ENCODE measurements around the gene UBR1.
"Not testable (repeated sequence)": the region's sequence is repeated elsewhere in the genome, so short reads cannot be mapped to it uniquely, and the experiment has no call there.

Gene UBR1

DNA sequence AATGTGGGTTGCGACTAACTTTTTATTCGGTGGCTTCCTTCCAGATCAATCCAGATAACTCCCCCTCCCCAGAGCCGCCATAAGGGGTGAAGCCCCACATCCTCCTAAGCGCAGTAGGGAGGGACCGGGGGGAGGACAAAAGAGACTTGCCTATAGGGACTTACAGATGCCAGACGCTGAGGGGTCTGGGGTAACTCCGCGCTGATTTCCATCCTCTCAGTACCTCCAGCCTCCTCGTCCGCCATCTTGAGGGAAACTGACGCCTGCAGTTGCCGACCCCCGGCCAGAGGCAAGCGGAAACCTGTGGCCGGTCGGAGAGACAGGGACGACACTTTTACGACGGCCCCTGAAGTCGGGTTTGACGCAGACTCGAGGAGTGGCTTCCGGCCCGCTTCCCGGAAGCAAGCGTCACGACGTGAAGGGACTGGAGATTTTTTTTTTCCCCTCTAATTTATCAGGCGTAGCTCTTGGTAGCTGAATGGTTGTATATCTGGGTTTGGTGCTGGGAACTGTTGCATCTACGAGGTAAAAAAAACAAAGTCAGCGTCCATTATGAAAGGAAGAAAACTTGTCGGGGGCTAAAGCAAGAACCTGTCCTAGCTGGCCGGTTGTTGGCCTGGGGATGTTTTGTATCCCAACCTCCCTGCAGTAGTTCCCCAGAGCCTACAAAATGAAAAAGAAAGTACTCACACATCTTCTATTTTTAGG is at the start of gene UBR1:
TSS of gene UBR1 (minus strand) at position 261 of the 708 bp plus-strand sequence. CDS start at position 245, 16 bp downstream.
- DNase-seq = peak; percentile 80

DNA sequence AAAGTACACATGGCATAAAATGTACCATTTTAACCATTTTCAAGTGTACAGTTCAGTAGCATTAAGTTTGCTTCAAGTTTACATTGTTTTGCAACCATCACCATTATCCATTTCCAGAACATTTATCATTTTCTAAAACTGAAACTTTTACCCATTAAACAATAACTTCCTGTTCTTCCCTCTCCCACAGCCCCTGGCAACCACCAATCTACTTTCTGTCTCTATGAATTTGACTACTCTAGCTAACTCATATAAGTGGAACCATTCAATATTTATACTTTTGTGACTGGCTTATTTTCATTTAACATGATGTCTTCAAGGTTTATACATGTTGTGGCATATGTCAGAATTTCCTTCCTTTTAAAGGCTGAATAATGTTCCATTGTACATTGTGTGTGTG is 47.4 kb upstream of the UBR1 start:
- DNase-seq = no peak

DNA sequence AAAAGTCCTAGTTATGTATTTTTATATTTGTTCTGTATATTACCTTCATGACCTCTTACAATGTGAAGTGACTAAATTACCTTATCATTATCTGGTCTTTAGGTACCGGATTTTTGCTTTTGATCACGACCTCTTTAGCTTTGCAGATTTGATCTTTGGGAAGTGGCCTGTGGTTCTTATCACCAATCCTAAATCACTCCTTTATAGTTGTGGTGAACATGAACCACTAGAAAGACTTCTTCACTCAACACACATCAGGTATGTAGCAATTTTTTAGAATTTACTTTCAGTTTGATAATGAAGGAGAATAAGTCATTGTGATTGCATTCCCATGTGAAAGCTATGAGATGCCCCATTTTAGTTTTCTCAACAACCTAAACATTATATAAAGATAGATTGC is 45.9 kb upstream of the UBR1 start:
- no peak for DNase-seq

DNA sequence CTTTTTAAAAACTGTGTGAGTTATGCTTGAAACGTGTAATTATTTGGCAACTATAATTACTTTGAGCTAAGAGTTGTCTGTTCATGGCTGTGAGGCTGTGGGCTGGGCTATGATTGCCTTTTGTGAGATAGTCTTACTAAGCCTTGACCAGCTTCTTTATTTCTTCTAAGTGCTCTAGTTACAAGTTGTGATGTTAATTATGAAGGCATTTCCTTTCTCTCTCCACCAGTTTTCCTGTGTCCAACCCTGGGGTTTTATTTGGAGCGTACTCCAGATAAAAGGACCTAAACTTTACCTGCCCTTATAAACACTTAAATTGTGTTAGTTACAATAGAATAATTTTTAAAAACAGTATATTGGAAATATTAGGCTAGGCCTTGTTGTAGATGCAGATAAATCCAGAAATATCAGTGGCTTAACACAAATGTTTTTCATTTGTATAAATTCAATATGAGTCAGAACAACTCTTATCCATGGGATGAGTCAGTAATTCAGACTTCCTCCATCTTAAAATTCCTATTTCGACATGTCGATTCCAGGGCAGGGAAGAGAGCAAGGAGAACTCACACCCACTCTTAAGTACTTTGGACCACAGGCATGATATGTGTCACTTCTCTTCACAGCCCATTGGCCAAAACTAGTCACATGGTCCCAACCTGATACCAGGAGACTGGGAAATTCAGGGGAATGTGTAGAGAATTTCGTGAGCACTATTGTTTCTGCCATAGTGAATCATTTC is 44.5 kb upstream of the UBR1 start:
- DNase-seq = no peak

DNA sequence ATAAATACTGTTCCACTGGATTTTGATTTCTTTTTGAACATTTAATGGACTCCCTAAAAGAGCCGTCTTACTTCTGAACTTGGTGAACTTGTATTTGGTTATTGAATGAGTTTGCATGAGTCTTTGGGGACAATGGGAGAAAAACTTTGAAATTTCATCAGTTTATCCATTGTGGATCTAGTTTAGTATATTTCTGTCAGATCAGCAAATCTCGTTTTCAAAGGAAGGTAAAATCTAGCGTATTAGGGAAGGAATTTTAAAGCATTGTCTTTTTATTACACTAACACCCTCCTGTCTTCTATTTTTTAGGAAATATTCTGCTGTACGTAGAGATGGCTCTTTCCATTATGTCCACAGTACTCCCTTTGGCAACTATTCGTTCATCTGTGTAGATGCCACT is 40.3 kb upstream of the UBR1 start:
- no peak for DNase-seq

DNA sequence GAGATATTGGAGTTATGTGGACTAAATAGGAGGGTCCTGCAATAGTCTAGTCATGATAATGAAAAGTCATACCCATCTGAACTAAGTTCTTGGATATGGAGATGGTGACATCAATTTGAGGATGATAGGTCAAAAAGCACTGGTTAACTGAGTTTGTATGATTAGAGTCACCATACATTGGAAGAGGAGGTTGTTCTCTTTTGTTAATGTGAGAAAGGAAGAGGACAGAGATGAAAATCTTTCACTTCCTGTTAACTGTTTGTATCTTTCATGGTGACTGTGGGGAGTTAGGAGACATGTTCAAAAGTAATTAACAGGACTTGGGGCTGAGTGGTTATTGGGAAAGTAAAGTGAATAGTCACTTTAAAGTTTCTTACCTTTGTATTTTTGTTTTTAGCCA is 38.7 kb upstream of the UBR1 start:
- no peak for DNase-seq

DNA sequence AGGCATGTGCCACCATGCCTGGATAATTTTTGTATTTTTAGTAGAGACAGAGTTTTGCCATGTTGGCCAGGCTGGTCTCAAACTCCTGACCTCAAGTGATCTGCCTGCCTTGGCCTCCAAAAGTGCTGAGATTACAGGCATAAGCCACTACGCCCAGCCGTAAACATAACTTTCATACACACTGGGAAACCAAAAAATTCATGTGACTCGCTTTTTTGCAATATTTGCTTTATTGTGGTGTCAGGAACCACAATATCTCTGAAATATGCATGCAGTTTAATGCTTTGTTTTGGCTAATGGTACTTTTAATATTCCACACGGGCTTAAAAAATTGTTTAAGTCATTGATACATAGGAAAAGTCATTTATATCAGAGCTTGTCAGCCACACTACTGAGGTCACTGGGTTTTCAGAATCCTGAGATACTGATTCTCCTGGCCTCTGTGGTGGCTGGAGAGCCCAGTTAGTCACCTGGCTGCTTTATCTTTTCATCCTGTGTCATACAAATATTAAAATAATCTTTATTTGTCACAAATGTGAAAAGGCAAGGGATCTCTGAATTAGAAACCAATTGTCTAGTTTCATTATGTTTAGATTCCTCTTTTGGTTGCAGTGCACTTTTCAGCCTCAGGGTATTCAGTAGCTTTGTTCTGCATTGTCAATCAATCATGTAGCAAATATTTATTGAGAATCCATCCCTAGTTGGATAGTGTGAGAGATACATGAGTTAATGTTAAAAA is 37.5 kb upstream of the UBR1 start:
- no peak for DNase-seq

DNA sequence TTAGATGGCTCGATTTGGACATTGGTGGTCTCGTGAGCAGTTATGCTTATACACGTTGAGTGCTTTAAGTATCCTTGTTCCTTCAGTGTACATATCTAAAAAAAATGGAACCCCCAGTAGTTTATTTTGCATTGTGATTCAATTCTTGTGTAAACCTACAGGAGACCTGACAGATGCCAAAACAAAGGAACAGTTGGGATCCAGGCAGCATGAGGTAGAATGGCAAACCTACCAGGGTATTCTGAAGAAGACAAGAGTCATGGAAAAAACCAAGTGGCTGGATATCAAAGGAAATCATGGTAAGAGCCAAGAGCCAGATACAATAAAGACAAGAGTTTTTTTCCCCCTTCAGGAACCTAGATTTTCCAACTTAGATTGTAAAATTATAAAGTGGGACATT is 29.5 kb upstream of the UBR1 start:
- DNase-seq = no peak

DNA sequence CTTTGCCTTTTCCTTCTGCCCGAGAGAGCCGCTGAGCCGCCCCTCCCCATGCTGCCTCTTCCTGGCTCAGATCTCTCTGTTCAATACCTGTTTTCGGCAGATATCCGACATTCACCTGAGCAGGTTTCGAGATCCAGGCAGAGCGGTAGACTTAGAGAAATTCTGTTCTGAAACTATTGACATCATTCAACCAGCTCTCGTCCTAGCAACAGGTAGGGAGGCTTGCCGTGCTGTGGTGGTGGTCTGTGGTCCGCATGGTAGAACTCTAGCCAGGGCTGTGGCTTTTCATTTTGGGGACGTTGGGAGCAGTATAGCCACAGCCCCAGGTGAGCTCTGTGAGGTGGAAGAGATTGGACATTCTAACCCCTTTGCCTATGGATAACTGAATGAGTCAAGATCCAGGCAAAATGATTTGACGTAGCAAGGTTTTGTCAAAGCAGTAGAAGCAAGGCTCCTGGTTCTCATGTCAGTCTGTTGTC is 28.4 kb upstream of the UBR1 start:
- no peak for DNase-seq

DNA sequence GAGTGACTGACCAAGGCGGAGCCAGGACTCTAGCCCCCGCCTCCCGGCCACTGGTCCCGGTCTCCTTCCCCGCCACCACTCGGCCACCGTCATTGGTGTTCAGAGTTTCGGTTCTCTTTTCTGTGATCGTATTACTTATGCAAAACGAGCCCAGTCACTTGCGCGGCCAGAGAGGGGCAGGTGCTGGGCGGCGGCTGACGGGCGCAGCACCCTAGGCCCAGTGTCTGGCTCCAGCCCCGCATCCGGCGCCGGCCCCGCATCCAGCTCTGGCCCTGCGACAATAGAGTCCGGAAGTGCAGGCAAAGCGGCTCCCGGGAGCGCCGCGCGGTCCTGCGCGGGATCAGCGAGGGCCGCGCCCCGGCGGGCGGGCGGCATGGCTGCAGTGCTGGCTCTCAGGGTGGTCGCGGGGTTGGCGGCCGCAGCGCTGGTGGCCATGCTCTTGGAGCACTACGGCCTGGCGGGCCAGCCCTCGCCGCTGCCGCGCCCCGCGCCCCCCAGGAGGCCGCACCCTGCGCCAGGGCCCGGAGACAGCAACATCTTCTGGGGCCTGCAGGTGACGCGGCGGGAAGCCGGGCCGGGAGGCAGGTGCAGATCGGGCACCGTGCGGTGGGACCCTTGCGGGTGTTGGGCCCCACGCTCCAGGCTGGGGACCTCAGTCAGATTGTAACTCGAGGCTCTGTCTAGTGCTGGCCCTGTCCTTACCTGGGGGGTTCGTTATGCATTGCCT is 27.8 kb upstream of the UBR1 start, which contains the start of gene TMEM62:
TSS of gene TMEM62 (plus strand) at position 157 of the 727 bp plus-strand sequence. CDS start at position 374, 217 bp downstream.
- peak; percentile 49 for DNase-seq

DNA sequence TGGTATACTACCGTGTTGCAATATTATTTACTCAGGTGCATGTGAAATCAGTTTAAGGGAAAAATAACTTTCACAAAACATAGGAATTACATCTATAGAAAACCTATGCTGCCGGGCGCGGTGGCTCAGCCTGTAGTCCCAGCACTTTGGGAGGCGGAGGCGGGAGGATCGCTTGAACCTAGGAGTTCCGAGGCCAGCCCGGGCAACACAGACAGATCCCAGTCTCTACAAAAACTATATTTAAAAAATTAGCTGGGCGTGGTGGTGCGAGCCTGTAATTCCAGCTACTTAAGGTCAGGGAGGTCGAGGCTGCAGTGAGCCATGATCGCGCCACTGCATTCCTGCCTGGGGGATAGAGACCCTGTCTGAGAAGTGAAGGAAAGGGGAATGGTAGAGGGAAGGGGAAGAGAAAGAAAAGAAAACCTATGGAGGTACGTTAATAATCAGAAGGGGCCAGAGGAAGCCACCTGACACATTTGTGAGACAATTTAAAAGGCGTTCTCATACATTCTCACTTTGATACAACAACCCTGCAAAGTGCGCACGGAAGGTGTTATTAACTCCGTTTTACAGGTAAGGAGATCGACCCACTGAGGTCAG is 27.1 kb upstream of the UBR1 start:
- DNase-seq = no peak

DNA sequence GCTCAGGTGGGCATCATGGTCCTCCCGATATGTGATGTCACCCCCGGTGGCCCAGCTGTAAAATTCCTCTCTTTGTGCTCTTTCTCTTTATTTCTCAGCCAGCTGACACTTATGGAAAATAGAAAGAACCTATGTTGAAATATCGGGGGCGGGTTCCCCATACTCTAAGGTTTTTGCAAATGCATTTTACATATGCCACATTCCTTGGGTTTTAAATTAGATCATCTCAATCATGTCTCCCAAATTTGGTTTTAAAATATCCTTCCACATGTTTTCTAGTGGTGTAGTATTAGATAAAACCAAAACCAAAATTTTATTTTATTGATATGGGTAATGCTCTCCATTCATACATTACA is 23.1 kb upstream of the UBR1 start:
- no peak for DNase-seq

DNA sequence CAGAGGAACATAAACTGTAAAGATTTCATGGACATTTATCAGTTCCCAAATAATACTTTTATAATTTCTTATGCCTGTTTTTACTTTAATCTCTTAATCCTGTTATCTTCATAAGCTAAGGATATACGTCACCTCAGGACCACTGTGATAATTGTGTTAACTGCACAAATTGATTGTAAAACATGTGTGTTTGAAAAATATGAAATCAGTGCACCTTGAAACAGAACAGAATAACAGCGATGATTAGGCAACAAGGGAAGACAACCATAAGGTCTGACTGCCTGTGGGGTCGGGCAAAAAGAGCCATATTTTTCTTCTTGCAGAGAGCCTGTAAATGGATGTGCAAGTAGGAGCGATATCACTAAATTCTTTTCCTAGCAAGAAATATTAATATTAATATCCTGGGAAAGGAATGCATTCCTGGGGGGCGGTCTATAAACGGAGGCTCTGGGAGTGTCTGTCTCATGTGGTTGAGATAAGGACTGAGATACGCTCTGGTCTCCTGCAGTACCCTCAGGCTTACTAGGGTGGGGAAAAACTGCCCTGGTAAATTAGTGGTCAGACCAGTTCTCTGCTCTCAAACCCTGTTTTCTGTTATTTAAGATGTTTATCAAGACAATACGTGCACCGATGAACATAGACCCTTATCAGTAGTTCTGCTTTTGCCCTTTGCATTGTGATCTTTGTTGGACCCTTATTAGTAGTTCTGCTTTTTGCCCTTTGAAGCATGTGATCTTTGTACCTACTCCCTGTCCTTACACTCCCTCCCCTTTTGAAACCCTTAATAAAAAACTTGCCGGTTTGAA is 22.5 kb upstream of the UBR1 start:
- not testable (repeated sequence) for DNase-seq

DNA sequence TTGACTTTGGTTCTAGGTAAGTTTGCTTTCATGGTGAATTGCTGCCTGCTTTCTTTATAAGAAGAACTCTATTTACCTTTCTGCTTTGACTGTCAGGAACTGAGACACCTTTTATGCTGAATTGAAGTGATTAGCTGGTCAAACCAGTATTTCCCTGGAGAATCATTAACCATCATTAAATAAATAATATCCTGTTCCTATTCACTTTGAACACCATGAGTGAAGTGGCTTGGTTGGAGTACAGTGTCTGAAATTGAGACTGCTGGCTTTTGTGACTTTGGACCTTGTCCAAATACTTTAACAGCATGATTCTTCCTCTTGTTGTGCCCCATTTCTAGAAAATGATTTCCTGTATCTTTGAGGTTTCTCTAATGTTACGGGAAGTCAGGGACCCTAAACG is 21.9 kb upstream of the UBR1 start:
- DNase-seq = no peak

DNA sequence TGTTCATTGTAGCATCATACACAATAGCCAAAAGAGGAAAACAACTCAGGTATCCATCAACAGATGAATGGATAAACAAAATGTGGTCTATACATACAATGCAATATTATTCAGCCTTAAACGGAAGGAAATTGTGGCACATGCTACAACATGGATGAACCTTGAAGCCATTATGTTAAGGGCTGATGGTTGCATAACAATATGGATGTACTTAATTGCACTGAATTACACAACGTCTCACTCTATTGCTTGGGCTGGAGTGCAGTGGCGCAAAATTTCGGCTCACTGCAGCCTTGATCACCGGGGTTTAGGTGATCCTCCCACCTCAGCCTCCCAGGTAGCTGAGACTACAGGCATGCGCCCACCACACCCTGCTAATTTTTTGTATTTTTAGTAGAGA is 20.5 kb upstream of the UBR1 start:
- DNase-seq = no peak

DNA sequence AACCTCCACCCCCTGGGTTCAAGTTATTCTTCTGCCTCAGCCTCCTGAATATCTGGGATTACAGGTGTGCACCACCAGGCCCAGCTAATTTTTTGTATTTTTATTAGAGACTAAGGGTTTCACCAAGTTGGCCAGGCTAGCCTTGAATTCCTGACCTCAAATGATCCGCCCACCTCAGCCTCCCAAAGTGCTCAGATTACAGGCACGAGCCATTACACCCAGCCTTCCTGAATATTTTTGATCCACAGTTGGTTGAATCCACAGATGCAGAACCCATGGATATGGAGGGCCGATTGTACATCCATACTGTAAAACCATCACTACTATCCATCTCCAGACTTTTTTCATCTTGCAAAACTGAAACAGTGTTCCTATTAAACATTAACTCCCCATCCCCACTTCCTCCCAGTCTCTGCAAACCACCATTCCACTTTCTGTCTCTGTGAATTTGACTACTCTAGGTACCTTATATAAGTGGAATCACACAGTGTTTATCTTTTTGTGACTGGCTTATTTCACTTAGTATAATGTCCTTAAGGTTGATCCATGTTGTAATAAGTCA is 19.3 kb upstream of the UBR1 start:
- DNase-seq = no peak

DNA sequence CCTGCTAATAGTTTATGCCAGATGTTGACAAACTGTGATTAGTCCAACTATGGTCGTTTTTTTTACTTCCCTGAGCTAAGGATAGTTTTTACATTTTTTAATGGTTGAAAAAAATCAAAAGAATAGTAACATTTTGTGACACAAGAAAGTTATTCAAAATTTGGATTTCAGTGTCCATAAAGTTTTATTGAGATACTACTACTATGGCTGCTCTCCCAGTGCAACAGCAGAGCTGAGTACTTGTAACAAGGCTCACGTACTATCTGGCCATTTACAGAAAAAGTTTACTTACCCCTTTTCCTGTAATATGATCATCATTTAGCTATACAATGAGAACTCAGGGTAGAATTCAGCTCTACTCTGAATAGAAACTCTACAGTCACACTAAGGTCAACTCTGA is 16.0 kb upstream of the UBR1 start:
- DNase-seq = no peak

DNA sequence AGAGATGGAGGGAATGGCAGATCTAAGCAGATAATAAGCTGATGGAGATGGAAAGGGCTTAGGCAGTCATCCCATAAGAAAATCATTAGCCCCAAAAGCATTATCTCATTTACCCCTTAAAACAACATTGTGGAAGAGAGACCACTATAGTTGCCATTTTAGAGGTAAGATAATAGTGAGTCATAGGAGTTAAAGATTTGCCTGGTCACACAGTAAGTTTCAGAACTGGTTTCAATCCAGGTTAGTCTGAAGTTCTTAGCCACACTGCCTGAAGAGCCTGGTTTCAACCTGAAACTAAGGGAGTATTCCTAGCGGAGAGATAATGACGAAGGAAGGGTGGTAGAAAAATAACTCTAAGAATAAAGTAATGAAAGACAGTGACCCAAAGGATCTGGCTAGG is 13.0 kb upstream of the UBR1 start:
- no peak for DNase-seq

DNA sequence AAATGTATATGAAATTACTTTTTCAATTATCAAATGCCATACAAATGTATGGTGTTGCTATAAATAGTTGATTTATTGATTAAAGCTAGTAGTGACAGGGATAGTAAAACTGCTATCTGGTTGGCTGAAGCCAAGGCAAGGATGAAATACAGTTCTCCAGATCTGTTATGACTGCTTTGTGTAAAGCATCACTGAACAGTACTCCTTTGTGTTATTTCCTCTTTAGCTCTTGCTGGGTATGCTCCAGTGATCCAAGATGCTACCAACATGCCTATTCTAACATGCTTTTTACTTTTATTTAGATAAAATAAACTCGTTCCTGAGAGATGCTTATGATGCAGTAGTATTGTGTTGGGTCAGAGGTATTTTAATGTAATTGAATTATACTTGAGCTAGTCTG is 12.4 kb upstream of the UBR1 start:
- DNase-seq = no peak

DNA sequence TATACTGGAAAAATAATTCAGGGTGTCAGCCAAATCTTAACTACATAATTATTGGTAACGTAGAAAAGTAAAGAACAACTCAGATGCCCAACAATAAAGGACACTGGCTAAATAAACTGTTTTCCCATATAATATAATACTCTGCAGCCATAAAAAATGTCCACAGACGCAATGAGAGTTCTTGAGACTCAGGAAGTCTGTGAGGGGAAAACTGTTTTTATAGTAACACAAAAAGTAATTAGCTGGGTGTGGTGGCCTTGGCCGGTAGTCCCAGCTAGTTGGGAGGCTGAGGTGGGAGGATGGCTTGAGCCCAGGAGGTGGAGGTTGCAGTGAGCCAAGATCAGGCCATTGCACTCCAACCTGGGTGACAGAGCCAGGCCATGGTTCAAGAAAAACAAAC is 5.5 kb upstream of the UBR1 start:
- DNase-seq = no peak

DNA sequence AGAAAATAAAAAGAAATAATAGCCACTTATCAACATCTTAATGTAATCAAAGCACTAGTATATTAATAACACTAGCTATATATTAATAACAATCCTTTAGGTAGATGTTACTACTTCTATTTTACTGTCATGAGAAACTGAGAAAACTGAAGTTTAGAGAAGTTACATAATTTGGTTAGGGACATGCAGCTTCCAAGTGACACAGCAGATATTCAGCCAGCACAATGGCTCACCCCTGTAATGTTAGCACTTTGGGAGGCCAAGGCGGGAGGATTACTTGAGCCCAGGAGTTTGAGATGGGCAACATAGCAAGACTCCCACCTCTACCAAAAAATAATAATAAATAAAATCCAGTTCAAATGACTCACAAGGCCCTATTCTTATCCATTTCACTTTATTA is 1.9 kb upstream of the UBR1 start:
- no peak for DNase-seq

DNA sequence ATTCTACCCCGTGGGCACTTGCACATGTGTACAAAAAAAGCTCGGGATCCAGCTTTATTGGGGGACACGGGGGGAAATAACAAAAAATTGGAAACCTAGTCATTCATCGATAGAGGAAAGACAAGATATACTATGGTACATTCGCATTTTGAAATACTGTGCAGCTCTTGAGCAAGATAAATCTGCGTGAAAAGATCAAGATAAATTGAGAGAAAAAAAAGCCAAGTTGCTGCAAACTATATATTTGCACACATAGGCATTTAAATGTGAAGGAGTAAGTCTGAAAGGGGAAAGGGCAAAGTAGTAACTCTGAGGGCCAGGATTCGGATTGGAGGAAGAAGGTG is 620 bp upstream of the UBR1 start:
- DNase-seq = no peak

Data from activated effector memory CD4-positive, alpha-beta T cell treated with Interleukin-2 at 50 U/mL for 16 hours (primary cell).